PC-9 (cell line): Measurements from ENCODE around the gene DDX39A. TPM values are rescaled to one million over a fixed set of nuclear protein-coding genes. Genes with fewer than 3 reads are reported as not detected.

Source experiments
- BruUV-seq: library from RNA; stranded (reverse); fragments of 400-500 nt; replicated peaks from 2 replicates; lab custom pipeline; 2021; lab: Mats Ljungman, UMichigan
- CTCF ChIA-PET: fragments of 300-600 bp; sonication (Branson Sonifier 250); formaldehyde crosslinking; loops from one replicate; lab custom pipeline; 2022; ENCODE audit warnings: antibody characterized with exemption; lab: Charles Lee
- POLR2A ChIA-PET: fragments of 300-600 bp; sonication (Branson Sonifier 250); formaldehyde crosslinking; loops from one replicate; lab custom pipeline; 2022; ENCODE audit warnings: antibody characterized with exemption; ENCODE audit not compliant: unreplicated experiment; lab: Charles Lee
- DNase-seq, 2 experiments: peaks; one replicate each; pipeline versions ENCODE4 v3.0.0 to v3.0.0-alpha.2; 2015 to 2022; ENCODE audit warnings: mixed read lengths in 1 of 2
- H2AFZ ChIP-seq: fragments of 200-600 bp; sonication (generic); 2 replicates; pipeline ENCODE4 v1.8.1; 2017; ENCODE audit warnings: antibody characterized with exemption
- H3F3A ChIP-seq: fragments of 200-600 bp; sonication (generic); 2 replicates; pipeline ENCODE4 v1.8.1; 2017; ENCODE audit warnings: antibody characterized with exemption, mild to moderate bottlenecking, low read depth; ENCODE audit not compliant: insufficient read depth
- H3K27ac ChIP-seq: fragments of 200-600 bp; sonication (generic); 2 replicates; pipeline ENCODE4 v1.6.1; 2016; ENCODE audit warnings: mixed run types
- H3K27me3 ChIP-seq: fragments of 200-600 bp; sonication (generic); 2 replicates; pipeline ENCODE4 v1.6.1; 2016; ENCODE audit warnings: low read depth, mixed run types; ENCODE audit not compliant: insufficient read depth
- H3K36me3 ChIP-seq: fragments of 200-600 bp; sonication (generic); 2 replicates; pipeline ENCODE4 v1.6.1; 2016; ENCODE audit warnings: low read depth, mixed run types
- H3K4me1 ChIP-seq: fragments of 200-600 bp; sonication (generic); replicated peaks from 2 replicates; pipeline ENCODE4 v1.6.1; 2016; ENCODE audit warnings: mixed run types; ENCODE audit not compliant: insufficient read depth
- H3K4me2 ChIP-seq: fragments of 200-600 bp; sonication (generic); 2 replicates; pipeline ENCODE4 v1.6.1; 2017; ENCODE audit warnings: mixed run types
- H3K4me3 ChIP-seq: fragments of 200-600 bp; sonication (generic); 2 replicates; pipeline ENCODE4 v1.6.1; 2016; ENCODE audit warnings: mixed run types
- H3K79me2 ChIP-seq: fragments of 200-600 bp; sonication (generic); 2 replicates; pipeline ENCODE4 v1.6.1; 2017; ENCODE audit warnings: low read depth, mixed run types
- H3K9me2 ChIP-seq: fragments of 200-600 bp; sonication (generic); 2 replicates; pipeline ENCODE4 v1.8.1; 2017; ENCODE audit warnings: mild to moderate bottlenecking; ENCODE audit not compliant: insufficient read depth
- H3K9me3 ChIP-seq: fragments of 200-600 bp; sonication (generic); 2 replicates; pipeline ENCODE4 v1.8.1; 2016; ENCODE audit warnings: low read depth; ENCODE audit not compliant: insufficient read depth
- H4K20me1 ChIP-seq: fragments of 200-600 bp; sonication (generic); 2 replicates; pipeline ENCODE4 v1.8.1; 2017; ENCODE audit not compliant: insufficient read depth
- CTCF ChIP-seq: fragments of 200-600 bp; sonication (generic); conservative IDR thresholded peaks from 2 replicates; pipeline ENCODE4 v1.6.1; 2017; ENCODE audit warnings: mixed run types, antibody characterized with exemption, mild to moderate bottlenecking, moderate library complexity
- EZH2 ChIP-seq: fragments of 200-600 bp; sonication (generic); IDR thresholded peaks from 2 replicates; pipeline ENCODE4 v1.8.0; 2017; ENCODE audit warnings: antibody characterized with exemption, low read depth
- intact Hi-C: fragments of 100-400 bp; cut with micrococcal nuclease; formaldehyde crosslinking; loops from one replicate; pipeline ENCODE4 v1.10.0; 2022; ENCODE audit not compliant: unreplicated experiment
- total RNA-seq: library from RNA; stranded (reverse); gene quantifications from 2 replicates; pipeline ENCODE4 v1.2.3, GENCODE V29; 2021

Gene DDX39A
- total RNA-seq, 1 experiment from 2014 or later, result 67.4 TPM

GRCh38 chr19:14432791-14433553 lies 13.8 kb upstream of the DDX39A start, which contains the start of gene PKN1:
Gene PKN1 (plus strand): TSS chr19:14433306. CDS start chr19:14433522, 216 bp downstream.
- H3K27me3 ChIP-seq, result no peaks in the 10 kb centered on the region; the same call in 1 of the 2 replicates
- intact Hi-C loops, result loop anchor here (5.0 to 10.0 kb wide), 2 partner anchors 62 to 119 kb away; partner anchors contain the start of gene GIPC1
- peak within 1 kb of the TSS; percentile 95 for H3K4me2 ChIP-seq
- no peak for TF ChIP-seq CTCF
- TF ChIP-seq EZH2, result no peak
- no peaks in the 10 kb centered on the region for H3K36me3 ChIP-seq
- peaks cover 24% of the 10 kb centered on the region for H4K20me1 ChIP-seq
- peaks cover 41% of the 10 kb centered on the region for H3F3A ChIP-seq
- peak within 1 kb of the TSS; percentile 82 for H2AFZ ChIP-seq
- no peaks in the 10 kb centered on the region for H3K9me2 ChIP-seq
- BruUV-seq, result no TSS peak
- H3K9me3 ChIP-seq, result no peaks in the 10 kb centered on the region
- POLR2A ChIA-PET, result interaction anchor here (0.6 to 0.7 kb wide), 2 partner anchors 62 to 1391 kb away, joined by 3 to 7 read pairs; no protein-coding TSS in a partner anchor
- CTCF ChIA-PET, result interaction anchor here (0.6 to 0.9 kb wide), 4 partner anchors 70 to 296 kb away, joined by 6 to 14 read pairs (median 9); partner anchors contain the start of gene ASF1B
- H3K4me1 ChIP-seq, result peaks cover 24% of the 10 kb centered on the region
- DNase-seq, result peak; percentile 38 to 66
- peak within 1 kb of the TSS; percentile 51 for H3K27ac ChIP-seq
- H3K4me3 ChIP-seq, result peak within 1 kb of the TSS; percentile 93
- H3K79me2 ChIP-seq, result peaks cover 43% of the 10 kb centered on the region

- no peaks in the 10 kb centered on the region for H3K9me3 ChIP-seq
- H3F3A ChIP-seq, result peaks cover 39% of the 10 kb centered on the region
- no peaks in the 10 kb centered on the region; the same call in 1 of the 2 replicates for H3K27me3 ChIP-seq
- H3K4me3 ChIP-seq, result no peak overlapping the region
- H3K36me3 ChIP-seq, result no peaks in the 10 kb centered on the region
- CTCF ChIA-PET, result no interaction called here
- TF ChIP-seq EZH2 (no peak), CTCF (no peak)
- H3K4me2 ChIP-seq, result no peak overlapping the region
- no peaks in the 10 kb centered on the region for H3K9me2 ChIP-seq
- H3K27ac ChIP-seq, result no peak overlapping the region
- no peak overlapping the region for H2AFZ ChIP-seq
- peaks cover 6% of the 10 kb centered on the region for H4K20me1 ChIP-seq
- no TSS peak for BruUV-seq
- intact Hi-C loops, result loop anchor here (5.0 to 10.0 kb wide), 2 partner anchors 64 to 122 kb away; partner anchors contain the start of gene GIPC1
- peaks cover 21% of the 10 kb centered on the region for H3K79me2 ChIP-seq
- POLR2A ChIA-PET, result no interaction called here
- peaks cover 22% of the 10 kb centered on the region for H3K4me1 ChIP-seq
- DNase-seq, result no peak
Measured at GRCh38 chr19:14430712-14431111, 11.6 kb upstream of the DDX39A start.

GRCh38 chr19:14428882-14429416 lies 9.8 kb upstream of the DDX39A start:
- H3K27me3 ChIP-seq, result no peaks in the 10 kb centered on the region; the same call in 1 of the 2 replicates
- H2AFZ ChIP-seq, result no peak overlapping the region
- H3F3A ChIP-seq, result peaks cover 24% of the 10 kb centered on the region; the same call in 1 of the 2 replicates
- no peak overlapping the region for H3K4me3 ChIP-seq
- peaks cover 6% of the 10 kb centered on the region for H3K4me1 ChIP-seq
- no peak for TF ChIP-seq EZH2
- no peak for TF ChIP-seq CTCF
- H3K27ac ChIP-seq, result no peak overlapping the region
- ChIA-PET CTCF (interaction anchor here (0.6 kb wide), 1 partner anchor 184 kb away, joined by 3 read pairs; no protein-coding TSS in a partner anchor), POLR2A (no interaction called here)
- H3K4me2 ChIP-seq, result no peak overlapping the region
- no peaks in the 10 kb centered on the region for H3K9me3 ChIP-seq
- no peak for DNase-seq
- intact Hi-C loops, result no loop called here
- no peaks in the 10 kb centered on the region for H3K36me3 ChIP-seq
- BruUV-seq, result no TSS peak
- peaks cover 5% of the 10 kb centered on the region for H3K79me2 ChIP-seq
- H3K9me2 ChIP-seq, result no peaks in the 10 kb centered on the region
- no peaks in the 10 kb centered on the region for H4K20me1 ChIP-seq
